IPS-NIHi7 (cell line): ENCODE results near the gene HDGFL3.
"Not testable (repeated sequence)": the region's sequence is repeated elsewhere in the genome, so short reads cannot be mapped to it uniquely, and the experiment has no call there.

Source experiments
- DNase-seq: peaks from one replicate; pipeline ENCODE4 v3.0.0; 2012; ENCODE audit warnings: mixed read lengths; ENCODE audit errors: extremely low spot score

The HDGFL3 gene

GRCh38 chr15:83104141-83104540 lies 103.5 kb downstream of the HDGFL3 start:
- no peak for DNase-seq

DNA sequence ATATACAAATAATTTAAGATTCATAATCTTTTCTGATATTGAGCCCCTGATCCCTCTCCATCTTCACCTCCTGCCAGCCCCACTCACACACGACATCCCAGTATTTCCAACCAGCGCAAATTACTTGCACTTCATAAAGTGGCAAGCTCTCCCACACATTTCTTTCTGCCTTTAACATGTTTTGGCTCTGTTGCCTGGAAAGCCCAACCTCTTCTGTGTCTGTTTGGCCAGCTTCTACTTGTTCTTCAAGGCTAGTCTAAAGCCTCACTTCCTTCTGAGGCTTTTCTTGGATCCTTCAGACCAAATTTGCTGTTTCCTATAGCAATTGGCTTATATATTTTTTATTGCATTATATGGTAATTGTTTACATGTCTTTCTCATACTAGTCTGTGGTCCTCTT lies 105.3 kb downstream of the HDGFL3 start:
- DNase-seq: no peak

- DNase-seq: no peak
These were observed 107.5 kb downstream of the HDGFL3 start for GRCh38 chr15:83100097-83100646.

DNA sequence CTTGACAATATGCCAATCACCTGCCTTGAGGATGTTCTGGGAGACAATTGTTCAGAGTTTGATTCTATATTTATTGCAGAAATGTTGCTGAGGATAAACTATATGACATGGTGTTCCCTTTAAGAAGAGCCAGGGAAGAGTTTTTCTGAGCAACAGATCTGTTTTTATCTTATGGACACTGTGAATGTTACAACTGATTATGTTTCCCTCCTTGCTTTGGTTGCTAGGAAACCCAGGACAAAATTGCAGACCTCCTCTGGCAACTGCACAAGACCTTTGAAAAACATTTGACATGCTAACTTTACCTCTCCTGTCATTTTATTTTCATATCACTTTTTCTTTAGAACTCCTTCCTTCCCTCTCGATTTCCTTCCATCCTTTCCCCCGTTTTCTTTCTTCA lies 108.3 kb downstream of the HDGFL3 start:
- DNase-seq: no peak

- no peak for DNase-seq
These were observed 109.5 kb downstream of the HDGFL3 start for GRCh38 chr15:83098079-83098478.

DNA sequence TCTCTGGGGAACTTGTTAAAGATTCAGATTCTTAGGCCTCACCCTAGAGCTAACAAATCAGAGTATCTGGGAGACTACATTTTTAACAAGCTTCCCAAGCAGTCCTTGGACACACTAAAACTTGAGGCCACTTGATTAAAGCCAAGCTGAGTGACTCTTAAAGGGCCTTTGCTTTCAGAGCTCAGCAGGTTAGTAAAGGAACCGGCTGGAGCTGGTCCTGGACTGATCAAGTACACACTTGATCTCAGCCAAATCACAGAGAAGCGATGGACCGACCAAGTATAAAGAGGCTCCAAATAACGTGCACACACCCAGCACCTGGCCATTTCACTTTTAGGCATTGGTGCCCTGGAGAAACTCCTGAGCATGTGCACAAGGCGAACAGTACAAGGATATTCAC lies 113.0 kb downstream of the HDGFL3 start:
- DNase-seq: no peak

DNA sequence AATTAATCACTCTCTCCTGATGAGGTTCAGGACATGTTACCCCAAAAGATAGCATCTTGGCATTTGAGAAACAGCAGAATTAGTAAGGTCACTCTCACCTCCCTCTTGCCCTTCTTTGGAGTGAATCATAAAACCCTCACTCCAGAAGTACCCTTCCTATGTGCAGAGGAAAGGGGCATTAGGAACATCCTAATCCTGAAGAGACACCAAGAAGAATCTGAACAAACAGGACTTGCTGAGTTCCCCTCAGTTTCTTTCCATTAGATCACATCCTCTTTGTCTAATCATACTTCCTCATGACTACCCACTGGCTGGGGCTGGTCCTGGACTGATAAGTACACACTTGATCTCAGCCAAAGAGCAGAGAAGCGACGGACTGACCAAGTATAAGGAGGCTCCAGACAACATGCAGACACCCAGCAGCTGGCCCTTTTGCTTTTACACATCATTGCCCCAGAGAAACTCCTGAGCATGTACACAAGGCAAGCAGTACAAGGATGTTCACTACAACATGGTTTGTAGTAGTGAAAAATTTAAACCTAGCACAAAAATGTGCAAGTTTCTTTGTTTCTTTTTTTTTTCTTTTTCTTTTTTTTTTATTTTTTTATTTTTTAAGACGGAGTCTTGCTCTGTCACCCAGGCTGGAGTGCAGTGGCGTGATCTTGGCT lies 115.2 kb downstream of the HDGFL3 start:
- no peak for DNase-seq

DNA sequence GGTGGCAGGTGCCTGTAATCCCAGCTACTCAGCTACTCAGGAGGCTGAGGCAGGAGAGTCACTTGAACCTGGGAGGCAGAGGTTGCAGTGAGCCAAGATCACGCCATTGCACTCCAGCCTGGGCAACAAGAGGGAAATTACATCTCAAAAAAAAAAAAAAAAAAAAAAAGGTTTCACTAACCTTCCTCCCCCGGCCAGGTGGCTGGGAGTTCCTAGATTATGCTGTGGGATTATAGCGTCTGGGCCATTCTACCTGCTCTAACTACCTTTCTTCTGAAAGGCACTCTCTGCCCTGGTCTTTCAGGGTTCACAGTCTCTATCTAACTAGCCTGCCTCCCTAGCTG lies 115.7 kb downstream of the HDGFL3 start:
- DNase-seq: not testable (repeated sequence)

DNA sequence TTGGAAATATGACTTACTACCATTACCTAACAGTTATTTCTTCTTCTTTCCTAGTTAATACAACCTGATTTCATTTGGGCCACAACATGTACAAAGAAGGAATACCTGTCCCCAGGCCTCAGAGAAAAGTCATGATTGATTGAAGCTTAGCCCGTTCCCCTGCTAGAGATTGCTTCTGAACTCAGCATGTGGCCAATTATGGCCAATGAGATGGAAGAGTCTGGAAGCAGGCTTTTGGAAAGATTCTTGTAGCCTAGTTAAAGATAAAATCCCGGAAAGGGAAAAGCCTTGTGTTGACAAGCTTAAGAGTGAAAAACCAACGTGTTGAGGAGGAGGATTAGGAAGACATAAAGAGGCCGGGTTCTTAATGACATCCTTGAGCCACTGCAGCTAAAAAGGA lies 117.2 kb downstream of the HDGFL3 start:
- DNase-seq: no peak

- no peak for DNase-seq
These were observed 118.7 kb downstream of the HDGFL3 start for GRCh38 chr15:83088876-83089275.

DNA sequence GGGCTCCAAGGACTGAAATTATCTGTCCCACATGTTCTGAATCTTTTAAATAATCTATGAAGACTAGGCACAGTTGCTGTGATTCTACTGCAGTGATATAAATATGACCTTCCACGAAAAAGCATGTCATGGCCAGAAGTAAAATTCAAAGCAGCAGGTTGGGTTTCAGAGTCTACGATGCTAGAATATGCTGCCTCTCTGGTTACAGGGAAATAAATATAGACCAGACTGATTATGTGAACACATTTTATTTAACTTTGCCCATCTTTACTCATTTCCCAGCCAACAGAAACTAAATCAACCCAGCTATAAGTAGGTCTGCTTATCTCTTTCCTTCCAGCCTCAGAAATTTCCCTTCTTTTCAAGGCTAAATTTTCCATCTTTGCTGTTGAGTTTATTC lies 120.0 kb downstream of the HDGFL3 start:
- DNase-seq: no peak

DNA sequence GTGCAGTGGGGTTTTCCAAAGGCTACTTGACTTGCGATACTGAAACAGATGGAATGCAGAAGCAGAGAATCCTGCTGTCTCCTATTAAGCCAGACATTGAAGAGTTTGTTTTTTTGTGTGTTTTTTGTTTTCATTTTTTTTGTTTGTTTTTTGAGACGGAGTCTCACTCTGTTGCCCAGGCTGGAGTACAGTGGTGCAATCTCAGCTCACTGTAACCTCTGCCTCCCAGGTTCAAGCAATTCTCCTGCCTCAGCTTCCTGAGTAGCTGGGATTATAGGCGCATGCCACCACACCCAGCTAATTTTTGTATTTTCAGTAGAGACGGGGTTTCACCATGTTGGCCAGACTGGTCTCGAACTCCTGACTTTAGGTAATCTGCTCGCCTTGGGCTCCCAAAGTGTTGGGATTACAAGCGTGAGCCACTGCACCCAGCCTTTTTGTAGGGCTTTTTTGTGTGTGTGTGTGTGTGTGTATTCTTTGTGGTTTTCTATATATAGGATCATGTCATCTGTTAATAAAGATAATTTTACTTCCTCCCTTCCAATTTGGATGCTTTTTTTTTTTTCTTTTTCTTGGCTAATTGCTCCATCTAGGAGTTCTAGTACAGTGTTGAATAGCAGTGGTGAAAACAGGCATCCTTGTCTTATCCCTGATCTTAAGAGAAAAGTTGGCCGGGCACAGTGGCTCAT lies 121.6 kb downstream of the HDGFL3 start:
- not testable (repeated sequence) for DNase-seq

GRCh38 chr15:83085461-83085860 lies 122.2 kb downstream of the HDGFL3 start:
- not testable (repeated sequence) for DNase-seq

DNA sequence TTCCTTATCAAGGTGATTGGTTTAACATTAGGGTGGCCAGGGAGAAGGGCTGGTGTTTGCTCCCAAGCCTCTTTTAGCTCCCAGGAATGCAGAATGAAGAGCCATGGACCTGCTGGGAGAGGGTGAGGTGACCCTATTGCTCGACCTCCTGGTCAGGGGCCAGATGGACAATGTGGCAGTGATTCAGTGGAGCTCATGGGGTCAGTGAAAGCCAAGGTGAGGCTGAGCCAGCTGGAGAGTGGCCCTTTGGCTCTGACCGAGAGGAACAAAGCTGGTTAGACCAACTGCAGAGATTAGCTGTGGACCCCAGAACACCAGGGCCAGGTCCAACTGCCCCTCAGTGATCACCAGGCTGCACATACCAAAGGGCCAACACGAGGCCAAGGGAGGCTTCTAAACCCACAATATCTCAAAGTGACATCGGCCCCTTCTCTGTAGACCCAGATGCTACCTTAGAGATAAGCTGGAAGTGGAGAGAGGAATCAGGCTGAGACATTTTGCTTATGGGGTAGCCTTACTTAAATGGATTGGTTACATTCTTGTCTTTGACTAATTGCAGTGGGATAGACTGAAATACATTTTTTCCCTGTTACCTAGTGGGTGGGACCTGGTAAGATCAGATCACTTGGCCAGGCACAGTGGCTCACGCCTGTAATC lies 124.8 kb downstream of the HDGFL3 start:
- DNase-seq: no peak

GRCh38 chr15:83081256-83082014 lies 126.2 kb downstream of the HDGFL3 start:
- no peak for DNase-seq

GRCh38 chr15:83078712-83079111 lies 128.9 kb downstream of the HDGFL3 start:
- DNase-seq: no peak
